ENCODE results near the gene TBRG4. TPM values are rescaled to one million over a fixed set of nuclear protein-coding genes. Genes with fewer than 3 reads are reported as not detected.
A peak's percentile ranks its signal among the peaks of the same experiment; 100 is the strongest.

TBRG4 gene
- polyA plus RNA-seq, 1 donor from 2014 or later = 50.5 TPM

DNA sequence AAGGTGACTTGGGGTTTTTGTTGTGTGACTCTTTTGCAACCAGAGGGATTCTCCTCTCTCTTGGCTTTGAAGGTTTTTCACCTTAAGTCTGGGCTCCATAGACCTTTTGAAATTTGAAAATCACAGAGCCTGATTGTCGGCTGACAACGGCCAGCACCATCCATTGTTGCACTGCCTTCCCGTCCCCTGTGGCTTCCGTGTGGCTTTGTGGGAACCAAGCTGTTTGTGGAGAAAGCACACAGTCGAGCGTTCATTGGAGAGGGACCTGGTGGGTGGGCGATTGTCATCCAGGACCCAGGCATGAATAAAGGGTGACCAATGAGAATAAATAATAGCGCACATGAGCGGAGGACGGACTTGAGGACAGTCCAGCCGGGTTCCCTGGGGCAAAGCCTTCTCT is 38.7 kb upstream of the TBRG4 start:
- peaks cover 2% of the 10 kb centered on the region for H3K36me3 Mint-ChIP-seq
- H3K9me3 Mint-ChIP-seq = no peaks in the 10 kb centered on the region

DNA sequence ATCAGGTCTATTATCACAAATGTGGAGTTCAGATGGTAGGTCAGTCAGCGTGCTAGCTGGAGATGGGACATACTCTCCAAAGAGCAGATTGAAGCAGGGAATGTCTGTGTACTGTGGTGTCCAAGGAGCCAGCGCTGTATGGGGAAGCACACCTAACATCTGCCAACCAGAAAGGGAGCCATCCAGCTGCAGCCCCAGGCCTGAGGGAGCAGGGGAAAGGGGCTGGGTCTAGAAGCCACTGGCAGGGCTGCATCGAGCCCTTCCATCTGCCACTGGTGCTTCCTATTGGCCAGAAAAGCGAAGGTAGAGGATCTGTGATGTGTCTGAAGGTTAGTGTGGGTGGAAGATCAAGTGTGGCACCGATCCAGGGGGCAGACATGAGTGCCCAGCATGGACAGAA is 38.1 kb upstream of the TBRG4 start:
- H3K36me3 Mint-ChIP-seq = peaks cover 2% of the 10 kb centered on the region
- no peaks in the 10 kb centered on the region for H3K9me3 Mint-ChIP-seq
- H3K4me1 Mint-ChIP-seq = peaks cover 0 to 3% (median 2%) of the 10 kb centered on the region in 3 donors
- peaks cover 6% of the 10 kb centered on the region for H3K27me3 Mint-ChIP-seq
- H3K27ac Mint-ChIP-seq = peak overlapping the region in 1 of 3 donors; percentile 76
- peak overlapping the region in 1 of 4 donors; percentile 62 for H3K4me3 Mint-ChIP-seq

More for the DNA sequence above, 38.7 kb upstream of the TBRG4 start:
- peak overlapping the region in 1 of 3 donors; percentile 67 for H3K27ac Mint-ChIP-seq
- peaks cover 0 to 6% (median 2%) of the 10 kb centered on the region in 3 donors for H3K4me1 Mint-ChIP-seq
- peaks cover 6% of the 10 kb centered on the region for H3K27me3 Mint-ChIP-seq
- H3K4me3 Mint-ChIP-seq = no peak overlapping the region

DNA sequence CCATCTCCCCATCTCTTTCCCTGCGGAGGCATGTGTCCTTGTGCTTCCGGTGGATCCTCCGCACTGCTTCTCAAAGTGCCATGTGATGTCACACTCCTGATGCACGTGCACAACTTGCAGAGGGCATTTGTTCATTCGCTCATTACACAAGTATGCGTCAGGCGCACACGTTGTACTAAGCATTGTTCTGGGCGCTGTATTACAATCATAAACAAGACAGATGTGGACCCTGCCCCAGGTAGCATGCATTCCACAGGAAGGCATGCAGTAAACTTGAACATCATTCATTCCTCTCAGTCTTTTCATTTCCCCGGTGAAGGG is 37.1 kb upstream of the TBRG4 start:
- Mint-ChIP-seq H3K4me3 (no peak overlapping the region), H3K27me3 (peaks cover 4% of the 10 kb centered on the region)

DNA sequence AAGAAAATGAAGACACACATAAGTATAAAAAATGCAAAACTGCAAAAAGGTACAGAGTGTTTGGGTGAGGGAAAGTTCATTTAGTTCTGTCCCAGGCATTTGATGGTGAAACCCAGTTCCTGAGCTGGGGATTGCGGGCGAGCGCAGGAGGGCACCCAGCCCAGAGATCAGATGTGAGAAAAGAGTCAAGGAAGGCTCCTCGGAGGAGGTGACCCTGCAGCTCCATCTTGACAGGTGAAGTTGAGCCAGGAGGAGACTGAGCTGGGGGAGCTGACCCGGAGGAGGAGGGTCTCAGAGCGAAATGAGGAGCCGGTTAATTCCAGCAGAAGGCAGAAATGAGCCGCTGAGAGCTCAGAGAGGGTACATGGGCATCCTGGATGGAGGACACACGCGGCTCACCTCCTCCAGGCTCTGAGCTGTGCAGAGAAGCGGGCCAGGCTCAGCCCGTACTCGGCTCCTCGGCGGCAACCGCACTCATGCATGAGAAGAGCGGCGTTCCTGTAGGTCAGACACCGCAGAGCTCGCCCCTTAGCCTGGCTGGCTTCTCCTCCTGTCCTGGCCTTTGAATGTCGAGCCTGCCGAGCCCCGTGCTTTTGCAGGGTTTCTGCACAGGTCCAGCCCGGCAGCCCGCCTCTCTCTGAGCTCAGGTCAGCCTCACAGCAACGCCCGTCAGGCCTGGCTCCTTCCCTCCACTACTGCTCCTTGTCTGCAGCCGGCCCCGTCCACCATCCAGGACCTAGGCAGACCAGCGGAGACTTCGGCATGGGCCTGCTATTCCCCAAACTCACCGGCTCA is 36.6 kb upstream of the TBRG4 start:
- Mint-ChIP-seq H3K36me3 (peaks cover 2% of the 10 kb centered on the region), H3K27ac (no peak overlapping the region), H3K4me1 (peaks cover 0 to 2% (median 0%) of the 10 kb centered on the region in 3 donors), H3K9me3 (no peaks in the 10 kb centered on the region), H3K4me3 (no peak overlapping the region), H3K27me3 (peaks cover 4% of the 10 kb centered on the region)

More for the DNA sequence above, 37.1 kb upstream of the TBRG4 start:
- peaks cover 2% of the 10 kb centered on the region for H3K36me3 Mint-ChIP-seq
- no peaks in the 10 kb centered on the region for H3K9me3 Mint-ChIP-seq
- no peak overlapping the region for H3K27ac Mint-ChIP-seq
- H3K4me1 Mint-ChIP-seq = peaks cover 0 to 2% (median 0%) of the 10 kb centered on the region in 3 donors

DNA sequence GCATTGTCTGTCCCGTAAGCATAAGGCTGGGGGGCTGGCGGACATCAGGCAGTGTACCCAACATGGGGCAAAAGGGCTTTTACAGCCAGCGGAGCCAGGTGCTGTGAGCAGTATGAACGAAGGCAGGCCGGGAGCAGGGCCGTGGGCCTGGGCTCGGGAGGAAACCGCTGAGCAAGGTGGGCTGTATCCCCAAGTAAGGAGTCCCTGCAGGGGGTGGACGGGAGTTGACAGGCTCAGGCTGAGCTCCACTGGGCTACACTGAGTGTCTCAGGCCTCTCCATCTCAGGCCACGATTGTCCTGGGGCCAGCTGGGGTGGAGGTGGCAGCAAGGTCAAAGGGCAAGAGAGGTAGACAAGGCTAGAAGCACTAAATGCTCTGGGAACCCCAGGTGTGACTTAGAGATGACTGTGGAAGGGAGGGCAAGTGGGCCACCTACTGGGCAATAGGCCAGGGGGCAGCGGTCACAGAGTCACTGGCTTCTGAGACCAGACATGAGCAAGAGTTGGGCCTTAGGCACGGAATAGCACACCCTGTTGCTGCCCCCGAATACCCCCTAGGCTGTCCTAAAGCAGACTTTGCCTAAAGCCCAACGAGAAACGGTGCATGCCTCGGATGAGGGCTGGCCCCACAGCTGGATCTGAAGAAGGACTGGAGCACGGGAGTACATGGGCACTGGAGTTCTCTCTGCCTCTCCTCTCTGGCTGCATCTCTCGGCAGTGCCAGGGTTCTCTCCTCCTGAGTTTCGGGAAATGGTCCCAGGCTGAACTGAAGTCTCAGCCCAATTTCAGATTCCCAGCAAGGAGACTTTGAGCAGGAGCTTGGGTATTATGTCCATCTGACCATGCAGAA is 35.3 kb upstream of the TBRG4 start:
- peaks cover 4% of the 10 kb centered on the region for H3K27me3 Mint-ChIP-seq
- no peak overlapping the region for H3K27ac Mint-ChIP-seq
- no peaks in the 10 kb centered on the region for H3K9me3 Mint-ChIP-seq
- H3K4me1 Mint-ChIP-seq = peaks cover 0 to 2% (median 0%) of the 10 kb centered on the region in 3 donors
- no peak overlapping the region for H3K4me3 Mint-ChIP-seq
- peaks cover 2% of the 10 kb centered on the region for H3K36me3 Mint-ChIP-seq

DNA sequence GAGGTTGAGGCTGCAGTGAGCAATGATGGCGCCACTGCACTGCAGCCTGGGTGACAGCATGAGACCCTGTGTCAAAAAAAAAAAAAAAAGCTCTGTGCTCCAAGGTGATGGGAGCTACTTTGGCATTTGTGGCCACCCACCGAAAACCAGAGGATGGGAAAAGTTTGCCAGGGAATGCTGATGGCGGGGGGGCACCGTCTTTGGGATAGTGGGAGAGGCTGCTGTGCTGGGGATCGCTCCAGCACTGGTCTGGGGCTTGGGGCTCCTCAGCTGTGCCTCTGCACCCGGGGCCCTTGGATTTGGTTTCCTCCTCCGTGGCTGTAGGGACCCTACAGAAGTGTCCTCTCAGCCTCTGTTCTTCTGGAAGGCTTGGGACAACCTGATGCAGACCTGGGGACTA is 34.4 kb upstream of the TBRG4 start:
- H3K36me3 Mint-ChIP-seq = peaks cover 2% of the 10 kb centered on the region
- peaks cover 0 to under 1% (median 0%) of the 10 kb centered on the region in 3 donors for H3K9me3 Mint-ChIP-seq
- peaks cover 4% of the 10 kb centered on the region for H3K27me3 Mint-ChIP-seq

DNA sequence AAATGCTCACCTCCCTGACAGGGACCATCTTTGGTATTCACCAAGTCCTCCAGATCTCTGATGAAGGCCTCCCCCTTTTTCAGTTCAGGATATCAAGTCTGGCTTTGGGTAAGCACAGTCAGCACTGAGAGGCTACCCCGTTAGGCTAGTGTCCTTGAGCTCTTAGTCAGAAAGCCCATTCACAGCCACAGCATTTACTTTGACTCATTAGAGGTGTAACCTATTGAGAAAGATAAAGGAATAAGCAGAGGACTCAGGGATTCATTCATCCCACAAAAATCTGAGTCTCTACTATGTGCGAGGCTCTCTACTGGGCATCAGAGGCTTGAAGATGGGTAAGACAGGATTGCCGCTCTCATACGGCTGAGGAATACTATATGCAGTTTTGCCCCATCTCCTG is 32.1 kb upstream of the TBRG4 start:
- Mint-ChIP-seq H3K36me3 (no peaks in the 10 kb centered on the region), H3K27me3 (peaks cover 3% of the 10 kb centered on the region), H3K27ac (no peak overlapping the region), H3K4me3 (no peak overlapping the region), H3K4me1 (peaks cover 6 to 12% (median 6%) of the 10 kb centered on the region in 3 donors), H3K9me3 (peaks cover 0 to 3% (median 0%) of the 10 kb centered on the region in 3 donors)

More for the DNA sequence above, 34.4 kb upstream of the TBRG4 start:
- no peak overlapping the region for H3K4me3 Mint-ChIP-seq
- H3K4me1 Mint-ChIP-seq = peaks cover under 1 to 6% (median 1%) of the 10 kb centered on the region in 3 donors
- no peak overlapping the region for H3K27ac Mint-ChIP-seq

DNA sequence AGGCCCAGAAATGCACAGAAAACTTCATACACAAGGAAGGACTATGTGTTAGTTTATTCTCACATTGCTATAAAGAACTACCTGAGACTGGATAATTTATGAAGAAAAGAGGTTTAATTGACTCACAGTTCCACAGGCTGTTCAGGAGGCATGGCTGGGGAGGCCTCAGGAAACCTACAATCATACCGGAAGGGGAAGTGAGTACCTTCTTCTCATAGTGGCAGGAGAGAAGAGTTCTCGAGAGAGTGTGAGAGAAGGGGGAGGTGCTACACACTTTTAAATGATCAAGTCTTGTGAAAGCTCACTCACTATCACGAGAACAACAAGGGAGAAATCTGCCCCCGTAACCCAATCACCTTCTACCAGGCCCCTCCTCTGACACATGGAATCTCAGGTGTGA is 29.3 kb upstream of the TBRG4 start:
- no peaks in the 10 kb centered on the region for H3K36me3 Mint-ChIP-seq
- H3K4me1 Mint-ChIP-seq = peaks cover 10 to 12% (median 11%) of the 10 kb centered on the region in 3 donors
- H3K27ac Mint-ChIP-seq = no peak overlapping the region
- no peaks in the 10 kb centered on the region for H3K27me3 Mint-ChIP-seq
- H3K4me3 Mint-ChIP-seq = peak overlapping the region in 1 of 4 donors; percentile 9
- peaks cover 0 to 3% (median 0%) of the 10 kb centered on the region in 3 donors for H3K9me3 Mint-ChIP-seq

DNA sequence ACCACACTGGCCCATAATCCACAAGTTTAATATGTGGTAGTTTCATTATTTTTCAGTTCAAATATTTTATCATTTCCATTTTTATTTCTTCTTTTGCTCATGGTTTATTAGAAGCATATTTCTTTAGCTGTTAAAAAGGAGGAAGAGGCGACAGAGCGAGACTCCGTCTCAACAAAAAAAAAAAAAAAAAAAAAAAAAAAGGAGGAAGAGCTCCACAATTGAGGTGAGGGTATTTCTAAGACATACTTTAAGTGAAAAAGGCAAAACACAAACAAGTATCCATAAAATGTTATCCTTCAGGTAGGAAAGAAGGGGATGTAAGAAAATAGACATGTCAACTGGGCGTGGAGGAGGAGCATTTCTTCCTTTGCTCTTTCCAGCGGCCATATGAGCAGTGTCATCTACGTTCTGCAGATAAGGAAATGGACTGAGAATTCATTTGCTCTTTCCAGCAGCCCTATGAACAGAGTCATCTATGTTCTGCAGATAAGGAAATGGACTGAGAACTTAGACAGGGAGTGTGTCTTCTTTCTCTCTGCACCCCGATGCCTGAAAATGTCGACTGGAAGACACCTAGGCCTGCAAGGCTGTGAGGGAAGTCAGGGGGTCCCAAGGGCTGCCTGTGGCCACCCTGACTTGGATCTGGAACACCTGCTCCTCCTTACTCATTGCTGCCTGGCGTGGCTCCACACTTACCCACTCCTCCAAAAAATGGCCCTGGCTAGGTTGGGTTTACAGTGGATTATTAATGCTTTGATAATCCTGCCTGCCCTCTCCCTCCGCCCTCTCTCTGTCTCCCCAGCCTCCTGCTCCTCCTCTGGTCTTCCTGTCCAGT is 27.2 kb upstream of the TBRG4 start:
- Mint-ChIP-seq H3K4me3 (no peak overlapping the region), H3K27me3 (no peaks in the 10 kb centered on the region), H3K9me3 (peaks cover 0 to 3% (median 0%) of the 10 kb centered on the region in 3 donors), H3K27ac (no peak overlapping the region), H3K36me3 (no peaks in the 10 kb centered on the region), H3K4me1 (peaks cover 10 to 12% (median 11%) of the 10 kb centered on the region in 3 donors)

DNA sequence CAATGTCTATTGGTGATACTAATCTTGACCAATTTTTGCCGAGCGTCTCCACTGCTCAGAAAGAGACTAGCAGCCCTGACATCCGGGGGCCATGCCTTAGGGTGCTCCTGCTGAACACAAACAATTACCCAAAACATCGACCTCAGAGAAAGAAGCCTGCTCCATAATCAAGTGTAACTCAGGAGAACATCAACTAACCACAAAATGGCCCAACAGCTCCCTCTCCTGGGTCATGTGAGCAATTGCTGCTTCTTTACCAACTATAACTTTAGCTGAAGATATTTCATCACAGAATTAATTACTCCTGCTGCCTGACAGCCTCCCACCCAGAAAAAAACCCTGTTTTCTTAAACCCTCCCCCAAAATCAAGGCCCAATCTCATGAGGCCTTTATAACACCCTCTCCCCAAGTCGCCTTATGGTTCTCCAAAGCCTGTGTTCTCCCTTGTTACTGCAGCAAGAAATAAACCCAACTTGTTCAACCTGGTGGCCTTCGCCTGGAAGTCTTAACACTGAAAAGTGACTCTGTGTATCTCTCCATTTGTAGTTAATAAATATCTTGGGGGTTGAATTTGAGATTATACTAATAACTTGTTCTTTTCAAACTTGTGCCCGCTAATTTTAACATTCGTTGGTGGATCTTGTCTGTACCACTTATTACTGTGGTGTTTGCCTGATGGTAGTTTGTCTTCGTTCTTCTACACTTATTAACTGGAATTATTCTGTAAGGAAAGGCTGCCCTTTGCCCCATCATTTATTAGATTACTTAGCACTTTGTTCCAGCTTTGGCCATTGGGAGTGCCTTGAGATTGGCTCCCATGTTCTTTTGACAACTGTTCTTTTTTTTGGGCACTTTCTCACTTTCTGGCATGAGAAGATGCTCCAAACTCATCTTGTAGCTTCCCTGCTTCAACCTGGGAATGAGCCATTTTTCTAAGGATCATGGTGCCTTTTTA is 24.9 kb upstream of the TBRG4 start:
- Mint-ChIP-seq H3K27me3 (no peaks in the 10 kb centered on the region), H3K9me3 (peaks cover 0 to 3% (median 0%) of the 10 kb centered on the region in 3 donors), H3K36me3 (no peaks in the 10 kb centered on the region), H3K27ac (peak overlapping the region in 1 of 3 donors; percentile 3), H3K4me3 (no peak overlapping the region), H3K4me1 (peaks cover 10 to 12% (median 11%) of the 10 kb centered on the region in 3 donors)

DNA sequence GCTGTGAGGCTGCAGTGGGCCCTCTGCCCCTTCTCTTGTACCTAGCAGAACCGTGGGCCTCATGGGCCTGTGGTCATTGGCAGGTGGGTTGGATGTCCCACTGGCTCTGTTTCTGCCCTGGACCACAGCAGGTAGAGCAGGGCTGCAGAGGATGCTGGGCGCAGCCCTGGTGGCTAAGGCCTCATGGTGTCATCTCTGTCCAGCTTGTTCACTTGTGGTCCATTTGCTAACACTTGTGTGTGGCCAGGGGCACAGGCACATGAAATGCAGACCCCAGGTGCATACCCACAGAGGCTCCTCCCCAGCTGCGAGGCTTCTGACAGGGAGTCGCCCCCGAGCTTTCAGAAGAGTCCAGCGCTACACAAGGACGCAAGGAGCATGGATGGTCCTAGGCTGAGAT is 22.4 kb upstream of the TBRG4 start:
- Mint-ChIP-seq H3K4me1 (peaks cover 2 to 6% (median 4%) of the 10 kb centered on the region in 3 donors), H3K27me3 (no peaks in the 10 kb centered on the region), H3K36me3 (peaks cover 2% of the 10 kb centered on the region), H3K9me3 (no peaks in the 10 kb centered on the region), H3K4me3 (no peak overlapping the region), H3K27ac (no peak overlapping the region)

DNA sequence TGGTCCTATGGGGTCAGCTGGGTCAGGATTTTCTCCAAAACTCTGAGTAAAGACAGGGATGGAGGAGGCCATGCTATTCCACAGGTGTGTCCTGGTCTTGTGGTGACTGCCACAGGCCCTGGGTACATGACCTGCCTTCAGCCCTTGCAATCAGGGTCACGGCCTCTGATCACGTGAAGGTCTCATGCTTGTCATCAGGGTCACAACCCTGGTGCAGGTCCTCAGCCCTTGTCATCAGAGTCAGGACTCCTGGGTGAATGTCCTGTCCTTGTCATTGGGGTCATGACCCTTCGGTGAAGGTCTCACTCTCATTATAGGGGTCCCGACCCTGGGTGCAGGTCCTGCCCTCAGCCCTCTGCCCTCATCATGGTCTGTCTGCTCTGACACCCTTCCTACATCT is 21.9 kb upstream of the TBRG4 start:
- Mint-ChIP-seq H3K4me1 (peaks cover 1 to 6% (median 4%) of the 10 kb centered on the region in 3 donors), H3K27ac (no peak overlapping the region), H3K27me3 (no peaks in the 10 kb centered on the region), H3K4me3 (no peak overlapping the region), H3K36me3 (peaks cover 2% of the 10 kb centered on the region), H3K9me3 (no peaks in the 10 kb centered on the region)

DNA sequence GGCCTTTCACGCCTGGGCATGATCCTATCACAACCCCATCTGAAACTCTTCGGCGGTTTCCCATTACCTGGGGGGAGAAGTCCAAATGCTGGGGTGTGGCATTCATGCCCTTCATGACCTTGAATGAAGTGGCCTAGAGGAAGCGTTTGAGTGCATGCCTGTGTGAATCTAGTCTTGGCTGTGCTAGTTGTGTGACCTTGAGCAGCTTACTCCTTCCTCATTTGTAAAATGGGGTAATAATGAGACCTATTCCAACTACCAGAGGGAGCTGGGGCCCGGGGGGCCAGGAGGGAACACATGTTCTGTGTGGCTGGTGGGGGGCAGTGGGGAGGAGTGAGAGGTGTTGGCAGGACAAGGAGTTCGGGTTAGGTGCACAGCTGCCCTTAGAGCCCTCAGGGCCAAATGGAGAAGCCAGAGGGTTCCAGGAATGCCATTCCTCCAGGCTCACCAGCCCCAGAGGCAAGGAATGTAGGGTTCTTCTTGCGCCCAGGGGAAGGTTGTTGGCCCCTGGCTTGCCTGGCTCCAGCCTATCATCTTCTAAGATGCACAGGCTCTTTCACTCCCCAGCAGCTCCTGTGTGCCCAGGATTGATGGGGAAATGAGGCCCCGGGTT is 21.3 kb upstream of the TBRG4 start:
- Mint-ChIP-seq H3K4me3 (no peak overlapping the region), H3K36me3 (peaks cover 2% of the 10 kb centered on the region), H3K9me3 (no peaks in the 10 kb centered on the region), H3K27me3 (no peaks in the 10 kb centered on the region), H3K27ac (peak overlapping the region in 1 of 3 donors; percentile 87), H3K4me1 (peaks cover 0 to 6% (median 4%) of the 10 kb centered on the region in 3 donors)
